Measurements from ENCODE around the gene ZNF823. TPM values are rescaled to one million over a fixed set of nuclear protein-coding genes. Genes with fewer than 3 reads are reported as not detected.

The ZNF823 gene
- polyA plus RNA-seq, 1 experiment = 3.8 TPM

- H3K27ac ChIP-seq (ENCODE audit: low read depth, low read length) = no peak overlapping the region
- ChIA-PET POLR2A (no interaction called here), CTCF (interaction anchor here (0.5 to 2.0 kb wide), 31 partner anchors 8 to 469 kb away, joined by 3 to 11 read pairs (median 4); partner anchors contain the start of genes ZNF439, ZNF441, ZNF491 and ZNF823)
- H3K9me3 ChIP-seq (ENCODE audit: control insufficient read depth, insufficient read depth, low read length) = no peaks in the 10 kb centered on the region
- no peaks in the 10 kb centered on the region for H3K27me3 ChIP-seq (ENCODE audit: control insufficient read depth, insufficient read depth, low read length)
- TF ChIP-seq, protein P1, sequence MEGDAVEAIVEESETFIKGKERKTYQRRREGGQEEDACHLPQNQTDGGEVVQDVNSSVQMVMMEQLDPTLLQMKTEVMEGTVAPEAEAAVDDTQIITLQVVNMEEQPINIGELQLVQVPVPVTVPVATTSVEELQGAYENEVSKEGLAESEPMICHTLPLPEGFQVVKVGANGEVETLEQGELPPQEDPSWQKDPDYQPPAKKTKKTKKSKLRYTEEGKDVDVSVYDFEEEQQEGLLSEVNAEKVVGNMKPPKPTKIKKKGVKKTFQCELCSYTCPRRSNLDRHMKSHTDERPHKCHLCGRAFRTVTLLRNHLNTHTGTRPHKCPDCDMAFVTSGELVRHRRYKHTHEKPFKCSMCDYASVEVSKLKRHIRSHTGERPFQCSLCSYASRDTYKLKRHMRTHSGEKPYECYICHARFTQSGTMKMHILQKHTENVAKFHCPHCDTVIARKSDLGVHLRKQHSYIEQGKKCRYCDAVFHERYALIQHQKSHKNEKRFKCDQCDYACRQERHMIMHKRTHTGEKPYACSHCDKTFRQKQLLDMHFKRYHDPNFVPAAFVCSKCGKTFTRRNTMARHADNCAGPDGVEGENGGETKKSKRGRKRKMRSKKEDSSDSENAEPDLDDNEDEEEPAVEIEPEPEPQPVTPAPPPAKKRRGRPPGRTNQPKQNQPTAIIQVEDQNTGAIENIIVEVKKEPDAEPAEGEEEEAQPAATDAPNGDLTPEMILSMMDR (IDR thresholded peaks at IDR 0.05; ENCODE audit: low read depth, low read length) = peak; percentile 76
- peak; percentile 2 for DNase-seq (ENCODE audit: low read depth, low spot score)
- no peak overlapping the region for H3K4me3 ChIP-seq (ENCODE audit: low read depth, low read length)
These were observed 38.6 kb downstream of the ZNF823 start for GRCh38 chr19:11699931-11700794.

- Histone ChIP-seq H3K27me3 (ENCODE audit: control insufficient read depth, insufficient read depth, low read length) (no peaks in the 10 kb centered on the region), H3K27ac (ENCODE audit: low read depth, low read length) (no peak overlapping the region), H3K9me3 (ENCODE audit: control insufficient read depth, insufficient read depth, low read length) (no peaks in the 10 kb centered on the region; the same call in 1 of the 2 replicates), H3K4me3 (ENCODE audit: low read depth, low read length) (no peak overlapping the region)
- TF ChIP-seq, protein P1 (IDR thresholded peaks at IDR 0.05; ENCODE audit: low read depth, low read length) = no peak
- ChIA-PET CTCF (no interaction called here), POLR2A (no interaction called here)
- DNase-seq (ENCODE audit: low read depth, low spot score) = no peak
These were observed 40.5 kb downstream of the ZNF823 start for GRCh38 chr19:11698231-11698630.

GRCh38 chr19:11697284-11697855 lies 41.4 kb downstream of the ZNF823 start:
- H3K9me3 ChIP-seq (ENCODE audit: control insufficient read depth, insufficient read depth, low read length) = no peaks in the 10 kb centered on the region; the same call in 1 of the 2 replicates
- CTCF ChIA-PET = interaction anchor here (1.0 kb wide), 1 partner anchor 20 kb away, joined by 3 read pairs; no protein-coding TSS in a partner anchor

DNA sequence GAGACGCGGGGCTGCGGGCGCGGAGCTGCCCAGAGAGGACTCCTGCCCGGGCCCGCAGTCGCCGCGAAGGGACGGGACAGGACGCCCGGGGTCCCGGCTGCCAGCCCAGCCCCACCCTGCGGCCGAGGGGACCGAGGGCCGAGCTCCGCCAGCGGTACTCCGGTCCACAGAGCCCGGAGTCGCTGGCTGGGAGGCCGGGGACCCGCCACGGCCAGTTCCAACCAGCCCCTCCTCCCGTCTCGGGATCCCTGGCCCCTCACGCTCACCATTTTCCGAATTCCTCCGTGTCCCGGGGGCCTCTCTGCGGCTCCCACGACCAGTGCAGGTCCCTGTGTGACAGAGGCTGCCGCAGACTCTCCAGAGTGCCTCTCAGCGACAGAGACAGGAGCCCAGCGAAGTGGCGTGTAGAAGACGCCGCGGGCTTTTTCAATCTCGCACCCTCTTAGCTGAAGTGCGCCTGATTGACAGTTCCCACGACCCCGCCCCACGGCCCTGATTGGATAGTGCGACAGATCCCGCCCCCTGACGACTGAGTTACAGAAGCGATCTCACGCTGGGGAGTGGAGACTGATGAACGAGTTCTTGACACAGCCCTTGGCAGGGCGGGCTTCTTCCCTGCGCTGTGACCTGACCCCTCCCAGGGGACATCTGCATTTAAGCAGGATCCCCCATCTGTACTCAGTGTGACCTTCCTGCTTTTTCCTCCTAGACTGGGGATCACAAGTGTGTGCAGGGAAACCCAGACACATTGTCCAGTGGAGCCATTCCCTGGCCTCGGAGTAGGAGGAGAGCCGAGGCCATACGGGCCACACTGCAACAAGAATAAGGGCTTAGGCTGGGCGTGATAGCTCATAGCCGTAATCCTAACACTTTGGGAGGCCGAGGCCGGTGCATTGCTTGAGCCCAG lies 44.0 kb downstream of the ZNF823 start:
- CTCF ChIA-PET = interaction anchor here (1.3 kb wide), 1 partner anchor 103 kb away, joined by 3 read pairs; no protein-coding TSS in a partner anchor
- H3K9me3 ChIP-seq (ENCODE audit: control insufficient read depth, insufficient read depth, low read length) = no peaks in the 10 kb centered on the region; the same call in 1 of the 2 replicates
- H3K4me3 ChIP-seq (ENCODE audit: low read depth, low read length) = peak overlapping the region; percentile 81
- POLR2A ChIA-PET = no interaction called here
- H3K27me3 ChIP-seq (ENCODE audit: control insufficient read depth, insufficient read depth, low read length) = no peaks in the 10 kb centered on the region
- DNase-seq (ENCODE audit: low read depth, low spot score) = peak; percentile 70
- TF ChIP-seq, protein P1 (IDR thresholded peaks at IDR 0.05; ENCODE audit: low read depth, low read length) = no peak
- peak overlapping the region; percentile 52 for H3K27ac ChIP-seq (ENCODE audit: low read depth, low read length)

More at GRCh38 chr19:11697284-11697855, 41.4 kb downstream of the ZNF823 start:
- Histone ChIP-seq H3K27me3 (ENCODE audit: control insufficient read depth, insufficient read depth, low read length) (no peaks in the 10 kb centered on the region), H3K4me3 (ENCODE audit: low read depth, low read length) (no peak overlapping the region), H3K27ac (ENCODE audit: low read depth, low read length) (no peak overlapping the region)
- no peak for DNase-seq (ENCODE audit: low read depth, low spot score)
- TF ChIP-seq, protein P1 (IDR thresholded peaks at IDR 0.05; ENCODE audit: low read depth, low read length) = no peak
- POLR2A ChIA-PET = no interaction called here
